A673 (cell line): Measurements from ENCODE around the gene PATL1.

Experiments
- EZH2 ChIP-seq: fragments of 200-600 bp; sonication (generic); IDR thresholded peaks from 2 replicates; pipeline ENCODE4 v1.6.1; 2017; ENCODE audit warnings: borderline replicate concordance, low read depth, mild to moderate bottlenecking, mixed read lengths, antibody characterized with exemption, low read length; ENCODE audit not compliant: poor library complexity, severe bottlenecking
- TF ChIP-seq, protein P1 (sequence below): fragments of 300-800, 200-600 bp; sonication (generic); conservative IDR thresholded peaks from 2 replicates; pipeline ENCODE4 v1.5.1; 2017; ENCODE audit warnings: low read depth, mild to moderate bottlenecking, antibody characterized with exemption, low read length, moderate library complexity, mixed read lengths

DNA sequence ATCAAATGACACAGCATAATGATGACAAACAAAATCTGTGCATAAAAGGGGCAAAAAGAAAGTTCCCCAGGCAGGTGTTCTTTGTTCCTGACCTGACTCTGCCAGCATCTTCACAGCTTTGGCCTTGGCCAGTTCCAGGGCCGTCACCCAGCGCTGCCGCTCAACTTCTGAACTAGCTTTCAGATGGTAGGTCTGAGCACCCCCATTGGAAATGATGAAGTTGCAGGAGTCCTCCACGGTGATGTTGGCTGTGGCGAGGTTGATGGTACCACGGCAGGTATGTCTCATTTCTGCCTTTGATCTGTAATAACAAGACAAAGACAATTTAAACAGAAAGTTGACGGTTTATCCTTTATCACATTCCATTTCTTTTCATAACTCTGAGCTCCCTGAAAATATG lies 58.5 kb downstream of the PATL1 start:
- TF ChIP-seq, protein P1, sequence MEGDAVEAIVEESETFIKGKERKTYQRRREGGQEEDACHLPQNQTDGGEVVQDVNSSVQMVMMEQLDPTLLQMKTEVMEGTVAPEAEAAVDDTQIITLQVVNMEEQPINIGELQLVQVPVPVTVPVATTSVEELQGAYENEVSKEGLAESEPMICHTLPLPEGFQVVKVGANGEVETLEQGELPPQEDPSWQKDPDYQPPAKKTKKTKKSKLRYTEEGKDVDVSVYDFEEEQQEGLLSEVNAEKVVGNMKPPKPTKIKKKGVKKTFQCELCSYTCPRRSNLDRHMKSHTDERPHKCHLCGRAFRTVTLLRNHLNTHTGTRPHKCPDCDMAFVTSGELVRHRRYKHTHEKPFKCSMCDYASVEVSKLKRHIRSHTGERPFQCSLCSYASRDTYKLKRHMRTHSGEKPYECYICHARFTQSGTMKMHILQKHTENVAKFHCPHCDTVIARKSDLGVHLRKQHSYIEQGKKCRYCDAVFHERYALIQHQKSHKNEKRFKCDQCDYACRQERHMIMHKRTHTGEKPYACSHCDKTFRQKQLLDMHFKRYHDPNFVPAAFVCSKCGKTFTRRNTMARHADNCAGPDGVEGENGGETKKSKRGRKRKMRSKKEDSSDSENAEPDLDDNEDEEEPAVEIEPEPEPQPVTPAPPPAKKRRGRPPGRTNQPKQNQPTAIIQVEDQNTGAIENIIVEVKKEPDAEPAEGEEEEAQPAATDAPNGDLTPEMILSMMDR = no peak
- no peak for TF ChIP-seq EZH2
